Fibroblast of peridontal ligament (primary cell): ENCODE measurements around the gene VIPR2.

Experiments used
- DNase-seq: peaks from one replicate; pipeline ENCODE4 v3.0.0-alpha.2; 2010; ENCODE audit errors: extremely low read depth

Gene VIPR2

DNA sequence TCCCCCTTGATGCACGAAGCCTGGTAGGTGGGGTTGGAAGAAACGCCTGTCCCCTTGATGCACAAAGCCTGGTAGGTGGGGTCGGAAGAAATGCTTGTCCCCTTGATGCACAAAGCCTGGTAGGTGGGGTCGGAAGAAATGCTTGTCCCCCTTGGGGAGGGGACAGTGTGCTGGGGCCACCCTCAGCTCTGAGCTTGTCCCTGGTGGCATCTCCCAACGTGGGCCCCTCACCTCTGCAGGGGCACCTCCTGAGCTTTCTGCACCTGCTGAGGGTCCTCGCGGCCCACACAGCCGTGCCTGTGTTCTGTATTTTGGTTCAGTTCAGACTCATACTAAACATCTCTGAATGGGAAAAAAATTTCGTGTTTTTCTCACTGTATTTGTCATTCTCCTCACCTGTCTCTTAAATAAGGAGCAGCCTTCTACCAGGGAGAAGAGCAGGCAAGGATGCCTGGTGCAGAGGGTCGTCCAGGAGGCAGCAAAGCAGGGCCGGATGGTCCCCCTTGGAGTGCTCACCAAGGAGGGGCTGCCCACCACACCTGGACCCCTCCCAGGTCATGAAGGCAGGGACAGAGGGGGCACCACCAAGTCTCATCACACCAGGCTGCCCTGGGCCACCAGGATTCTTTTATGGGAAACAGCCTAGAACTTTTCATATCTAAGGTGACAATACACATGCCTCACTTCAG, 24.7 kb downstream of the VIPR2 start:
- DNase-seq = no peak

DNA sequence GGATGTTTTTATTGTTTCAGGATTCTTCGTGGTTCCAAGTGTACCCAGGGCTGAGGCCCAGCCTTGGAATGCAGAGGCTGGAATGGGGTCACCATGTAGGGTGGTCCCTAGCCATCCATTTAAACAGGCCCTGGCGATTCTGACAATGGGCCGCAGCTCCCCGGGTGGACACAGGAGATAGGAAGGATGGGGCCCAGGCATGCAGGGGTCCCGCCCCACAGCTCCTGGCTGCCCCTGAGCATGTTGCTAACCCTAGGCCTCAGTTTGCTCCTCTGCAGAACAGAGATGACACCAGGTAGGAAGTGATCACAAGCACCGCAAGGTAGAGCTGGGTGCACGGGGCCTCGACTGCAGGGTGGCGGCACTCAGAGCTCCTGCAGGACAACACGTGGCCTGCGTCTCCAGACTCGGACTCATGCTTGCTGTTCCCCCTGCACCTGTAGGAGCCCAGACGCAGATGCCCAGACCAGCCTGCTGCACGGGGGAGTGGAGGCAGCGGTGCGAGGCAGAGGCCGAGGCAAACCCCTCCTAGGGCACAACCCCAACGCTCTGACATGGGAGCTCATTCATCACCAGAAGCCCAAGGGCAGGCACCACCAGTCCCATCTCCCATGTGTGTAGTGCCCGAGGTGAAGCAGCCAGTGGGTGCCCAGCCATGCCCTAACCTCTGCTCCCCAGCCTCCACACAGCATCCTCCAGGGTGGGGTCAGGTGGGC, 25.5 kb downstream of the VIPR2 start:
- no peak for DNase-seq

DNA sequence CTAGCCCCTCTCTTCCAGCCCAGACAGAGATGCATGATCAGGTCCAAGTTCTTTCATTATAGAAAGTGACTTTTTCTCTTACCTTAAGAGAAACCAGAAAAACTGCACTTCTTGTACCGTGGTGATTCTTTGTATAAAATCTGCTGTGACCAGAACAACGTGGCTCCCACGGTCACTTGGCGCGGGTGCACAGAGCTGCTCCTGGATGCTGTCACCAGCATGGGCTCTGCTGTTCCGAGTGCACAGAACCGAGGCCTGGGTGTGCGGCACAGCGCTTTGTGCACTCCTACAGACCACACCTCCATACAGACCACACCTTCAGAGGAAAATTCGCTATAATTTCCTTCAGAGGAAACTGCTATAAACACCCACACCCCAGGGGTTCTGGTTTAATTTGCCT, 26.0 kb downstream of the VIPR2 start:
- DNase-seq = no peak

DNA sequence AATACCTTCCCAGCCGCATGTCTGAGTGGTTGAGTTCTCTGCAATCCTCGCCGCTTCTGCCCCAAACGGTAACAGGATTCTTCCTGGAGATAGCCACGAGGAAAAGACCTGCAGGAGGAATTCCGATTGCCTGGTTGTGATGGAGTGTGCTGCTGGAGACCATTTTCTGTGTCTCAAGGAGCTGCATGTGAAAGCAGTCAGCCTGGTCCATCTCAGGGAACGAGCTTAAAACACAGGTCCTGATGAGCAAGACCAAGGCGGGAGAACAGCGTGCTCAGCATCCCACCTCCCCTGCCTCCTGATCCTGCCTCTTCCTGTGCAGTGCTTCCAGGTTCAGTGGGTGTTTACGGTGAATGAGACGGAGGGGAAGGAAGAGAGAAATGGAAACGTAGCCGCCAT, 26.5 kb downstream of the VIPR2 start:
- DNase-seq = no peak

DNA sequence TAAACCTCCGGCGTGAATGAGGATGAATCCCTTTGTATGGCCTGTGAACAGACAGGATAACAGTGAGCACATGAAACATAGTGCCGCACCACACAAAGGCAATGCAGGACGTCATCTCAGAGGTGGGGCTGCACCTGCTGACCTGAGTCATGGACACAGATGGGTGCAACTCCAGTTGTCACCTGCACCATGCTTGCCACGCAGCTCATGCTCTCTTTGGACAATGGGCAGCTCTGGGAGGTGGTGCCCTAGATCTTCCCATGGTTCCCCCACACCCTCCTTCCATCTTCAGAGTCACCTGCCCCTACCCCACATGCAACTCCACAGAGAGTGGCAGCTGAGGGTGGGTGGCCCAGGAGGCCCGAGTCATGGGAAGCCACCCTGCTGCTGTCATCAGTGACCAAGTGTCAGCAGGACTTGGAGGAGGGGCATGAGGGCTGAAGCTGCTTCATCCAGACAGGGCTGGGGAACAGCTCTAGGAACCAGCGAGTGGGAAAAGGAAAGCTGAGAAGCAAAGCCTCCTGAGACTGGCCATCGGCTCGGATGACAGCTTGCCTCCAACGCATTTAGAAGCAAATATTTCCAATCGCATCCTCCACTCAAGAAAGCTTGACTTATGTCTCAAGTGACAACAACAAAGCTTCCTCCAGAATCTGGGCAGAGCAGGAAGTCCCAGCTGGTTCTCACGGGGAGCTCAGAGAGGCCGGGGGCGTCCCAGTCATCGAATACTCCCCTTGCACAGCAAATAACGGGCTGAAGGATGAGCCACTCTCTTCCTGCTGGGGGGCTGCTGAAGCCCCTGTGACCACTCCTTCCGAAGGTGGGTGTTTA, 27.1 kb downstream of the VIPR2 start:
- no peak for DNase-seq

DNA sequence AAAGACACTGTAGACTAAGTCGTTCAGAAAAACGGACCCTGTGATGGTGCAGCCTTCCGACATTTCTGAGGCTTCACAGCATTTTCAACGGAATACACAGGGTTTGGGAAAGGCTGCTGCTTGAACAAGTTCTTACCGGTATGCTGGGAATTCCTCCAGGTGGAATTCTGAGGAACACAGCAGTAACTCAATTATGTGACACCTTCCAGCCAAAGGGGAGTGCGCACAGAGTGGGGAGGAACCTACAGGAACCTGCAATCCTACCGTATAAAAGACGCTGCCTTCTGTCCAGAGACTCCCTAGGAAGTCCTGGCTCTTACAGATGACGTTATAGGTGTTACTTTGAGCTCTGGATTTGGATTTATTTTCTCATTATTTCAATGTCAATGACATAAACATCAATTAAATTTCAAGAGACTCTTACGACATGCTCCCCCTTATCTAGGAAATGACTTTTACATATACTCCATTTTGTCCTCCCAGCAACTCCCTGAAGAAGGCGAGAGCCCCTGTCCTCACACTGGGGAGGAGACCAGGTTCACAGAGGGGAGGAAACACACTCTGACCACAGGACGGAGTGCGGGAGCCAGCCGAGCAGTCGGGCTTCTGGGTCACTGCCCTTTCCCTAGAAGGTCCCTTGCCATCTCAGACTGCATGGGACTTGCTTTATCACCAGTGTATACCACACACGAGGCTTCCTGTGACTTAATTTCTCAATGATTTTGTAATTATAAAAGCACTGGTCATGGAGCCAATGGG, 27.9 kb downstream of the VIPR2 start:
- DNase-seq = no peak

DNA sequence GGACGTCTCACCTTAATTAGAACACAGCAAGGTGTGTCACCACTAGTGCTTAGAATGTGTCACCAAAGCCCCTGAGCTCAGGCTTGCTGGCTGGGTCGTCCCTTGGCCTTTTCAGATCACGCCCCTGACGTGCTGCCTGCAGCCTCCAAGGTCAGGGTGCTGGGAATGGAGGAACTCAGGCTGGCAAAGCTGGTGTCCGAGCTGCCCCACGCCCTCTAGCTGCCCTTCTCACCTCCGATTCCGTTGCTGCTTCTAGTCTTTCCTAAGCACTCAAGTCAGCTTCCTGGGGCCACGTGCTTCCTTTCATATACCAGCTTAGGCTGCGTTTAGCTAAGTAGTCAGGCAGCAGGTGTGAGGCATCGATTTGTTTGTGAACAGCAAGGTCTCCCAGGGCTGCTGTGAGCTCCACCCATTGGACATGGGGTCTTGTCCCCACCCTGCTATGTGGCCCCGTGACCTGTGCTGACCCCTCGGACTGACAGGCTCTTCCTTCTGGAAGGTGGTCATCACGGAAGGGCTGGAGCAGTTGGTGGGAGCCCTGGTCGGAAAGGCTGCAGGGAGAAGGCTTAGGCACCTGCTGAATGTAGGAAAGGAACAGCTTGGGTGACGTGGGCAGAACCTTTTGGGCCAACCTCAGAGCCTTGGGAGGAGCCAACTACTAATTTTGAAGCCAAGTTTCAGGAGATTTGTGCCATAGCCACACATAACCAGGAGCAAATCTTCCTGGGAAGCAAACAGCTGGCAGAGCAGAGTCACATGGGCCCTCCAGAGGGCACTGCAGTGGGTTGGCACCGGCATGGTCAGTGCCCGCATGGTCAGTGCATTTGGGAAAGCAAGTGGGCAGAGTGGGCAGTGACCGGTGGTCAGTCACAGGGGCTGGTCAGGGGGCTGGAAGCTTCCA, 28.8 kb downstream of the VIPR2 start:
- no peak for DNase-seq

DNA sequence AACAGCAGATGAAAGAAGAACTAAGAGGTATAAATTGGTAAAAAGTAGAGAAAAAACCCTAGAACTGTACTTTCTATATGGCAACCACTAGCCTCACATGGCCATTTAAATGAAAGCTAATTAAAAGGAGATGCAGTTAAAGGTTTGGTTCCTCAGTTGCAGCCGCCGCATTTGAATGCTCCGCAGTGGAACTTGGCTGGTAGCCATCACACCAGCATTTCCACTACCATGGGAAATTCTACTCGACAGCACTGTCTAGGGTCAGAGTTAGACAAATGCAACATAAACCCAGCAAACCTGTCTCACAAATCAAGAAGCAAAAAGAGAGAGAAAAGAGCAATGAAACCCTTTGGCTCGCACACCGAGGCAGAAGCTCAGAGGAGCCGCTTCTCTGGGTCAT, 29.7 kb downstream of the VIPR2 start:
- no peak for DNase-seq

DNA sequence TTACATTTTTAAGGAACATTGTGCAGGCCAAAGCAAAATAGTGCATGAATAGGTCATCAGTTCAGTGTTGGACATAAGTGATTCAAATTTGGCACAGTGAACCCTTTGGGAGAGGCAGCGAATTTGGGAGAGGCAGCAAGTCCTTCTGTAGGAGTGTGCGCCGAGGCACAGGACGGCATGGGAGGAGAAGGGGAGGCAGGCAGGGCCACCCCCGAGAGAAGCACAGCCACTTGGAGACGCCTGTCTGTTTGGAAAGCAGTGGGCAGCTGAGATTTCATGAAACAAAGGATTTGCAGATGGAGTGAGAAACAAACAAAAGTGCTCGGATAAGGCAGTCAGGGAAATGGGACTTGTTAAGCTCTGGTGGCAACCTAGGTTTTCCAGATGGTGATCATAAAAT, 30.6 kb downstream of the VIPR2 start:
- DNase-seq = no peak

DNA sequence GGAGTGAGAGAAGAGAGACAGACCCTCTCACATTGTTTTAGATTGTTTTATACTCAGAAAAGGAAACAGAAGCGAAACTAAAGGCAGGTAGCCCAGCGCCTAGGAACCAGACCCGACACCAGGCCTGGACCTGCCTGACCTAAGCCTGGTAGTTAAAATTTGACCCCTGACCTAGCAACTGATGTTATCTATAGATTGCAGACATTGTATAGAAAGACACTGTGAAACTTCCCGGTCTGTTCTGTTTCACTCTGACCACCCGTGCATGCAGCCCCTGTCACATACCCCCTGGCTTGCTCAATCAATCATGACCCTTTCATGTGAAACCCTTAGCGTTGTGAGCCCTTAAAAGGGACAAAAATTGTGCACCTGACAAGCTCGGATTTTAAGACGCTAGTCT, 31.6 kb downstream of the VIPR2 start:
- no peak for DNase-seq

DNA sequence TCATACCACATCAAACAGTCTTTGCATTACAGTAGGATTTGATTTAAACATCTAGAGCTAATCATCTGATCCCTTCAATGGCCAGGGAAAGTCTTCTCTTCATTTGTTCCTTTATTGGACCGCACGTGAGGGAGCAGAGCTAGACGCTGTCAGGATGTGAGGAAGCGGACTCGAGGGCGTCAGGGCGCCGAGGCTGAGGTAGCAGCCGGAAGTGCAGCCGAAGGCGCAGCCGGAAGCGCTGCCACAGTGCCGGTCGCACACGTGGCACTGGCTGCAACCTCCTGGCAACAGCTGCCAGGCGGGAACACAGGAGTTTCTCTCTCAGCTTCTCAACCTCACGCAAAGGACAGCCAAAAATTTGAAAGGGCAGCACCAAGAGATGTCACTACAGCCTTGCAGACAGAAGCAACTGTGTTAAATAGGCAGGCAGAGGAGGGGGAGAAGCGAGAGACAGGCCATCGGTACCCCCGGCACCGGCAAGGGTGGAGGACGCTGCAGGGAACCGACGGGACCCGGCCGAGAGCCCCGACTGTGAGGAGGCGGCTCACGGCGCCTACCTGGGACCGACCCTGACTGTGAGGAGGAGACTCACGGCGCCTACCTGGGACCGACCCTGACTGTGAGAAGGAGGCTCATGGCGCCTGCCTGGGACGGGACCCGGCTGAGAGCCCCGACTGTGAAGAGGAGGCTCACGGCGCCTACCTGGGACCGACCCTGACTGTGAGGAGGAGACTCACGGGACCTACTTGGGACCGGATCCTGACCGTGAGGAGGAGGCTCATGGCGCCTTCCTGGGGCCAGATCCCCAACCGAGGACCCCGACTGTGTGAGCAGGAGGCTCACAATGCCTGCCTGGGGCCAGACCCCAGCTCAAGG, 32.3 kb downstream of the VIPR2 start:
- no peak for DNase-seq

DNA sequence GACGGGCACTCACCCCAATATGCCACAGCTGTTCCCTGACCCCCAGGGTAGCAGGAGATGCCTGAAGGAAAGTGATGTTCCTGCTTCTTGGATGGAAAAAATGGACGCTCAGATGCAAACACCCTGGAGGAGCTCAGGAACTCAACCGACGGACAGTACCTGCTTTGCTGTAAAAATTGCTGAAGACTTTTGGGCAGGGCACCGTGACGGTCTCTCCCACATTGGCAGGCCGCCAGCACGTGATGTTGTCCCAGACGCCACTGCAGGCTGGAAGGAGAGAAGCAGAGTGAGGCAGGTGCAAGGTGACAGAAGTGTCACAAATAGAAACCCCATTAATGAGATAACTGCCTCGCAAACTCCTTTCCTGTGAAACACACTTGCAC, 35.0 kb downstream of the VIPR2 start:
- DNase-seq = no peak

DNA sequence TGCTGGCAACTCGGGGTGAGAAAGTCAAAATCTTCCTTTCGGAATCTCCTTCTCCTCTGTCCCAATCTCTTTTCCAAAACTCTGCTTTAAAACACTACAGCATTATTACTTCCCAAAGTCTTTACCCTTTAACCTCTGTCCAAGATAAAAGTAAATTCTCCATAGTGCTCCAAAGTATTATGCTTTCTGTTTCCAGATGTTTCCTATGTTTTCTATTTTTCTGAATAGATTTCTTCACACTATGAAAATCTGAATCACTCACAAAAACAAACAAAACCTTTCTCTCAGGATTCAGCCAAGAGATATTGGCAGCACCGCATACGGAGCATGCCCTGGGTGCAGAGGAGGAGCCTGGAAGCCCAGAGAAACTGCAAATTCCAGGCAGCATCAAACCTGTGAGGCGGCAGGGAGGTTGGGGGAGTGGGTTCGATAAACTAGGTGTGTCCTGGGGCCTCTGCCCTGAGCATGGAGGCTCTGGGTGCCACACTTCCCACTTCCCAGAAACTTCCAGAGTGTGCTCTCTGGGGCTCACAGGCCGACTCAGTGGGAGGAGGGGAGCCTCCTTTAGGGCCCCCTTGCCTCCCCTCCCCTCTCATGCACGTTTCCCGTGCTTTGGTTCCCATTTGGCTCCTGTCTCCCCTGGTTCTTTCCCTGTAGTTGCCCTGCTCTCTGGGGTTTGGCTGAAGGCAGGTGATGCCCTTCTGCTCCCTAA, 35.6 kb downstream of the VIPR2 start:
- no peak for DNase-seq

DNA sequence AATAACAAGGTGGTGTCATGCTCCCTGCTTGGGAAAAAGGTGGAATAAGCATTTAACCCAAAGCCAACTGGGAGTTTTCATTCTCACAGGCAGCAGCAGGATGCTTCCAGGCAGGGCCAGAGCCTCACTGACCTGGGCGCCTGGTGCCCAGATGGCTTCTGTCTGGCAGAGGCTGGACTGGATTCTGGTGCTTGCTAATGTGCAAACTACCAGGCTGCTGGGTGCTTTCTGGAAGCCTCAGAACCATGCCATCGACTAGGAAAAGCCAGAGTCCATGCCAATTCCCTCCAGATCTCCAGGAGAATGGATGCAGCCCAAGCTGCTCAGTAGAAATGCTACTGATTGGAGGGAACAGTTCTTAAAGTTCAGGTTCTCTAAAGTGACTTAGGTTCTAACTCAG, 36.2 kb downstream of the VIPR2 start:
- DNase-seq = no peak

DNA sequence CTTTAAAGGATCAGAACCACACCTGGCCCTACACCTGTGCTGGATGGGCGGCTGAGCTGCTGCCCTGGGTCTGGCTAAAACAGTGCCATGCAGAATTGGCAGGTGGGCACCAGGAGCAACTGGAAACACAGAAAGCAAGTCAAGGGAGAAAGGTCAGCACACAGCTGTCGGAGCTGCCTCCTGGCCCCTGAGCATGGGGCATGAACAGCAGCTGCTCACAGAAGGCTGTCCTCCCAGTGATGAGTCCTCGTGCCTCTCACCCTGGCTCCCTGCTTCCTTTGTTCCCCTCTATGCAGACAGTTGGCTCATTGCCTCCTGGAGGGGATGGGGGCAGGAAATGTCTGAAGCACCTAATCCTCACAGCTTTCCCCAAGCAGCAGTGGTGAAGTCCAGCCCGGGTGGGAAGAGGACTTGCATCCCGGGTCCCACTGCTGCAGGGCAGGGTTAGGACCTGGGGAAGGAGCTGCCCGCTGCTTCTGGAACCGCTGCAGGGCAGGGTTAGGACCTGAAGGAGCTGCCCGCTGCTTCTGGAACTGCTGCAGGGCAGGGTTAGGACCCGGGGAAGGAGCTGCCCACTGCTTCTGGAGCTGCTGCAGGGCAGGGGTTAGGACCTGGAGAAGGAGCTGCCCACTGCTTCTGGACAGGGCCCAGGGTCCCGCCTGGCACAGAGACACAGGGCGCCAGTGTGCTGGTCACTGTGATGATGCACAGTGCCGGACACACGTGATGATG, 37.3 kb downstream of the VIPR2 start:
- no peak for DNase-seq

DNA sequence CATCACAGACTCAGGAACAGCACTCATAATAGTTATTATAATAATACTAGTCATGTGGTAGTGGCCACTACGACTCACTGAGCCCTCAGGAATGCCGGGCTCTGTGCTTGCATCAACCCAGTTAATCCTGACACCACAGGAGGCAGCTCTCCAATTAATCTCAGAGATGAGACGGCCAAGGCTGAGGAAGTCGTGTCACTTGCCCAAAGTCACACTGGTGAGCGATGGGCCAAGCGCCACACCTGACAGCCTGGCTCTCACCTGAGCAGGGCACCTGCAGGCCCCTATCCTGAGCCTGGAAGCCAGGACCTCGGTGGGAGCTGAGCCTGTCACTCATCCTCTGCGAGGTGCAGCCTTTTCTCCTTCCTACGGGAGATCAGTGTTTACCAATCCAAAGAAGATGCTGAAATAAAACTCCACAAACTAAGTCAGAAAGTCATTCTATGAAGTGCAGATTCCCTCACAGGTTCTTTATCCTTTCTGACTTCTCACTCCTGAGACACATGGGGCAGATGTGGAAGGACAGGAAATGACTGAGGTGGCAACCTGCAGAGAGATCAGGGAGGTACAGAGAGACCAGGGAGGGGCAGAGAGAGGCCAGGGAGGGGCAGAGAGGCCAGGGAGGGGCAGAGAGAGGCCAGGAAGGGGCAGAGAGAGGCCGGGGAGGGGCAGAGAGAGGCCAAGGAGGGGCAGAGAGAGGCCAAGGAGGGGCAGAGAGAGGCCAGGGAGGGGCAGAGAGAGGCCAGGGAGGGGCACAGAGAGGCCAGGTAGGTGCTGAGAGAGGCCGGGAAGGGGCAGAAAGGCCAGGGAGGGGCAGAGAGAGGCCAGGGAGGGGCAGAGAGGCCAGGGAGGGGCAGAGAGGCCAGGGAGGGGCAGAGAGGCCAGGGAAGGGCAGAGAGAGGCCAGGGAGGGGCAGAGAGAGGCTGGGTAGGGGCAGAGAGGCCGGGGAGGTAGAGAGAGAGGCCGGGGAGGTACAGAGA, 38.5 kb downstream of the VIPR2 start:
- no peak for DNase-seq

DNA sequence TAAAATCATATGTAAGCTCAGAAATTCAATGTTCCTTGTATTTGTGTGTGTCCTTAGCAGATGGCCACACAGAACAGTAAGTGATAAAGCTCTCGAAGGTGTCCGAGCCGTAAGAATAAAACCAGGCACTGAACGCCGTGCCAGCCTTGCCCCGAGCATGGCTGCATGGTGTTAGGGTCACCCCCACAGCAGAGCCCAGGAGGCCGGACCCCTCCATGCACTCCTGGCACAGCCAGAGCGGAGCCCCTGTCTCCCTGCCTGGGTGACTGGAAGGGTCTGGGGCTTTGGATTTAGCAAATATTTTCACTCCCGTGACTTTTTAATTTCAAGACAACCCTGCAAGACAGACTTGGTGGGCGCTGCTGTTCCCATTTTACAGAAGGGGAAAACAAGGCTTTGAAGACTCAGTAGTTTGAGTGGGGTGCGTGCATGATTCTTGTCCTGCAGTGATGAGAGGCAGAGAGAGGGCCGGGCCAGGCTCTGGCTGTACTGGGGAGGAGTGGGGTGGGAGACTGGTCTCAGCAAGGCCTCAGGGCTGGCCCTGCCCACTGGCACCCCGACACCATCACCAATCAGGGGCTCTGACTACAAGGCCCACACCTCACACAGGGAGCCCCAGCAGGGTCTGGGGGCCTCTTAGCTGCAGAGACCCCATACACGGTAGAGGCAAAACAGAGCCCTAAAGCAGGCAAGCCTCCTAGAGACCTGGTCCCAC, 39.4 kb downstream of the VIPR2 start:
- DNase-seq = no peak
